ENCODE data around the gene DNAJA4.

The DNAJA4 gene

DNA sequence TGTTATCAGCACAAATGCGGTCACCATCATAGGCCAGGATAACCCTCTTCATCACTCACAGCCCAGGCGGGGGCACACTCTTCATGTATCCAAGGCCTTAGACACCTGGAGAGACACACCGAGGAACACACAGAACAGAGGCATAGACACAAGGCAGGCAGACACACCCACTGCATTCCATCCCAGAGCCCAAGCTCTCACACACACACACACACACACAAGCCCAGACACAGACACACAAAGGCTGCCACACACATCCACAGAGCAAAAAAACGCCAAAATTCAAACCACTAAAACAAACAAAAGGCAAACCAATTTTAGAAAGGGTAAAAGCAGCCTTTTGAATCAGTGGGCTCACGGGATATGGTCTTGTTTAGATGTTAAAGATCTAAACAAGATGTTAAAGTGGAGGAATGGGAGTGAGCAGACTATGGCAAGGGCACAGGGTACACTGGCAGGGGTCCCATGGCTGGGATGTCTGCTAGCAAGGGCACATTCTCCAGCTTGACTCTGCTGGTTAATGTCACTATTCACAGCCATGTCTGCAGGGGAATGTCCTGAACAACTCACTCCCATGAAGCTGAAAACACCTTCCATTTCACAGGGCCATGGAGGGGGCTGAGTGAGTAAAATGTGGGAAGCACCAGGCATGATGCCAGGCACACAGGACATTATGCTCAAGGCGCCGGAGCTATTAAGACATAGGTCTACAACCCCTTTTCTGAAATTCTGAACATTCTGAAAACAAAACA lies 60.9 kb downstream of the DNAJA4 start:
- no peak overlapping the region for H3K4me3 Mint-ChIP-seq
- H3K36me3 Mint-ChIP-seq (ENCODE audit: low read depth) = no peaks in the 10 kb centered on the region
- H3K9me3 Mint-ChIP-seq = no peaks in the 10 kb centered on the region
- H3K27me3 Mint-ChIP-seq = no peaks in the 10 kb centered on the region
- H3K27ac Mint-ChIP-seq = no peak overlapping the region
- no peaks in the 10 kb centered on the region for H3K4me1 Mint-ChIP-seq (ENCODE audit: low read depth)

DNA sequence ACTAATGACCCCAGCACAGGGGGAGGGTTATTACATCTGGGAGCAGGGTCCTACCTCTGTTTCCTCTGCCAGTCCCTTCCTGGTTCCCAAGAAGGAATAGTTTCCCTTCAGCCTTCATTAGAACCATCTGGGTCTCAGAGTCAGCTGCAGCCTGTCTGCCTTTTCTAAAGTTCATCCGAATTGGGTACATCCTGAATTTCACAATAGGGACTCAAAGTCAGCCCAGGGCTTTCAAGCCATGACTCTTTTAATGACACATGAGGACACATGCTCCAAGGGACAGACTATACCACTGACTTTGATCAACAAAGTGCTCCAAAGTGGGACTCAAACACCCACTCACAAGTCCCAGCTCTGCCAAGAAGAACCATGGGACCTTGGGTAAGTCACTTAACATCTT lies 63.1 kb downstream of the DNAJA4 start:
- no peak overlapping the region for H3K27ac Mint-ChIP-seq
- H3K4me1 Mint-ChIP-seq (ENCODE audit: low read depth) = no peaks in the 10 kb centered on the region
- no peak overlapping the region for H3K4me3 Mint-ChIP-seq
- no peaks in the 10 kb centered on the region for H3K9me3 Mint-ChIP-seq
- no peaks in the 10 kb centered on the region for H3K27me3 Mint-ChIP-seq
- H3K36me3 Mint-ChIP-seq (ENCODE audit: low read depth) = no peaks in the 10 kb centered on the region

DNA sequence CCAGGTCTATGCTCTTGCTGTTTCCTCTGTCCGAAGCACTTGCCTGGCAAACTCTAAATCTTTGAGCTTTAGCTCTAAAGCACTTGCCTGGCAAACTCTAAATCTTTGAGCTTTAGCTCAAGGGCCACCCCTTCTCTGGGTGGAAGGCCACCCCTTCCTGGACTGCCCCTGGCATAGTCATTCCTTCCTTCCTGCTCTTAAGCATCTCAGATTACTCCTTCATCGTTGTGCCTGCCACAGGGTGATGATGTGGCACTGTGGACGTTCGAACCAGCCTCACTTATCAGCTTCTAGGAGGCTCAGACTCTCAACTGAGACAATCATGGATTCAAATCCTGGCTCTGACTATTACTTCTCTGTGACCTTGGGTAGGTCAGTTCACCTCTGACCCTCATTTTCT lies 65.3 kb downstream of the DNAJA4 start:
- Mint-ChIP-seq H3K4me1 (ENCODE audit: low read depth) (no peaks in the 10 kb centered on the region), H3K27ac (no peak overlapping the region), H3K4me3 (no peak overlapping the region), H3K9me3 (no peaks in the 10 kb centered on the region), H3K27me3 (no peaks in the 10 kb centered on the region), H3K36me3 (ENCODE audit: low read depth) (no peaks in the 10 kb centered on the region)

Measured in stimulated activated naive CD8-positive, alpha-beta T cell treated with anti-CD3 and anti-CD28 coated beads, Interleukin-15, Interleukin-2, amounts not matched to agents 100 ng/mL and 50 ng/mL, for 24 hours (primary cell).